Mucosa of gallbladder (tissue), 1 donor: ENCODE data around the gene TRIM44. TPM values are rescaled to one million over a fixed set of nuclear protein-coding genes. Genes with fewer than 3 reads are reported as not detected.

Experiments used
- DNase-seq: peaks from one replicate; pipeline ENCODE4 v3.0.0-alpha.2; 2020; ENCODE audit warnings: low spot score
- total RNA-seq: library from RNA; stranded (reverse); gene quantifications from one replicate; pipeline ENCODE4 v1.2.1, GENCODE V29; 2021
- donor health status: DM: no; HTN: no; CAD: no.

The TRIM44 gene
- total RNA-seq, 1 donor from 2014 or later = 69.8 TPM

- no peak for DNase-seq
Measured at GRCh38 chr11:35787626-35788025, 125.1 kb downstream of the TRIM44 start.

GRCh38 chr11:35791088-35791958 is 128.7 kb downstream of the TRIM44 start:
- DNase-seq = no peak

- DNase-seq = no peak
Measured at GRCh38 chr11:35792148-35792845, 129.7 kb downstream of the TRIM44 start.

GRCh38 chr11:35792846-35793192 is 130.2 kb downstream of the TRIM44 start:
- no peak for DNase-seq

GRCh38 chr11:35794333-35794732 is 131.8 kb downstream of the TRIM44 start:
- no peak for DNase-seq

GRCh38 chr11:35794850-35795249 is 132.3 kb downstream of the TRIM44 start:
- no peak for DNase-seq

- no peak for DNase-seq
Measured at GRCh38 chr11:35796562-35796961, 134.0 kb downstream of the TRIM44 start.

- no peak for DNase-seq
Measured at GRCh38 chr11:35798423-35798822, 135.8 kb downstream of the TRIM44 start.

- DNase-seq = no peak
Measured at GRCh38 chr11:35798983-35799382, 136.4 kb downstream of the TRIM44 start.

GRCh38 chr11:35799655-35800054 is 137.1 kb downstream of the TRIM44 start:
- DNase-seq = no peak

- no peak for DNase-seq
Measured at GRCh38 chr11:35800970-35801953, 138.7 kb downstream of the TRIM44 start.

- DNase-seq = no peak
Measured at GRCh38 chr11:35802221-35802620, 139.6 kb downstream of the TRIM44 start.

GRCh38 chr11:35802672-35803071 is 140.1 kb downstream of the TRIM44 start:
- no peak for DNase-seq

- DNase-seq = no peak
Measured at GRCh38 chr11:35803115-35803514, 140.5 kb downstream of the TRIM44 start.

GRCh38 chr11:35804451-35805040 is 142.0 kb downstream of the TRIM44 start:
- no peak for DNase-seq

- DNase-seq = no peak
Measured at GRCh38 chr11:35809561-35809960, 147.0 kb downstream of the TRIM44 start.

GRCh38 chr11:35810045-35810645 is 147.6 kb downstream of the TRIM44 start:
- no peak for DNase-seq

- DNase-seq = peak; percentile 16
Measured at GRCh38 chr11:35811783-35812182, 149.2 kb downstream of the TRIM44 start.

- DNase-seq = no peak
Measured at GRCh38 chr11:35812828-35813227, 150.3 kb downstream of the TRIM44 start.

- DNase-seq = no peak
Measured at GRCh38 chr11:35814081-35814695, 151.6 kb downstream of the TRIM44 start.
